Stimulated activated CD4-positive, alpha-beta T cell treated with anti-CD3 and anti-CD28 coated beads, Interleukin-15, amount 100 ng/mL, for 24 hours (primary cell): ENCODE results near the gene OR4K15.
"Not testable (repeated sequence)": the region's sequence is repeated elsewhere in the genome, so short reads cannot be mapped to it uniquely, and the experiment has no call there.

Experiments used
- DNase-seq: peaks from one replicate; pipeline ENCODE4 v3.0.0-alpha.2; 2020

OR4K15 gene

GRCh38 chr14:19975291-19975690 is at the start of gene OR4K15:
Gene OR4K15, plus strand, starts transcription at chr14:19975591. Its CDS starts 0 bp downstream, at chr14:19975591.
- DNase-seq = no peak

DNA sequence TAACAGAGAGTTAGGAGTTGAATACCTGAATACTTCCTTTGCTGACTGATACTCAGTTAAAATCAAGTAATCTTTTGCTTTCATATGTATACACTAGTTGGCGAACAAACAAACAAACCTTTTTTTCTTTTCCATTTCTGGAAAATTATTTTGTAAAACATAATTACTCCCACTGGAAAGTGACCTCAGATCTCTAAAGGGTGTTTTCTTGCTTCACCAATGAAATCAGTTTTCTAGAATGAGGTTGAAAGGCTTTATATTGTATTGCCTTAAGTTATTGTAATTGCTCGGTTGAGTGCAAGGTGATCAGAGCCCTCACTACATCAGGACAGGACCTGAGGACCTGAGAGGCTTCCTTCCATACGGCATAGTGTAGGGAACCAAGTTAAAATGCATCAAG is 44.8 kb upstream of the OR4K15 start, which contains the start of gene OR4K1:
TSS of gene OR4K1 (plus strand) at position 301 of the 400 bp plus-strand sequence. CDS start 4,750 bp downstream, outside the sequence.
- DNase-seq = no peak

GRCh38 chr14:19941668-19942067 is 33.7 kb upstream of the OR4K15 start:
- DNase-seq = no peak

GRCh38 chr14:19947413-19948090 is 27.8 kb upstream of the OR4K15 start:
- DNase-seq = no peak

- no peak for DNase-seq
These were observed 26.2 kb upstream of the OR4K15 start for GRCh38 chr14:19949218-19949617.

- not testable (repeated sequence) for DNase-seq
These were observed 5.7 kb upstream of the OR4K15 start for GRCh38 chr14:19969735-19970134.

DNA sequence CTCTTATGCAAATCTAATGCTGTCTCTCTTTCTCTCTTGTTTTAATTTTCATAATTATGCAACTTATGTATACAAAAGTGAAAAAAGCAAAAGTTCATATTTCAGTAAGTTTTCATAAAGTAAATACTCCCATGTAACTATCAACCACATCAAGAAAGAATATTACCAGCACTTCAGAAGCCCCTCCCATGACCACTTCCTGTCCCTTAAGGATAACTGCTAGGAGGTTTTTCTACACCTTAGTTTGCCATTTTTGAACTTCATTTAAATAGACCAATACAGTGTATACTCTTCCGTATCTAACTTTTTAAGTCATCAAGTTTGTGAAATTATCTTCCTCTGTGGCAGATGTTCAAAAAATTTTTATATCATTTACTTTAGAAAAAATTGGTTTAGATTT is 547 bp upstream of the OR4K15 start:
- no peak for DNase-seq

DNA sequence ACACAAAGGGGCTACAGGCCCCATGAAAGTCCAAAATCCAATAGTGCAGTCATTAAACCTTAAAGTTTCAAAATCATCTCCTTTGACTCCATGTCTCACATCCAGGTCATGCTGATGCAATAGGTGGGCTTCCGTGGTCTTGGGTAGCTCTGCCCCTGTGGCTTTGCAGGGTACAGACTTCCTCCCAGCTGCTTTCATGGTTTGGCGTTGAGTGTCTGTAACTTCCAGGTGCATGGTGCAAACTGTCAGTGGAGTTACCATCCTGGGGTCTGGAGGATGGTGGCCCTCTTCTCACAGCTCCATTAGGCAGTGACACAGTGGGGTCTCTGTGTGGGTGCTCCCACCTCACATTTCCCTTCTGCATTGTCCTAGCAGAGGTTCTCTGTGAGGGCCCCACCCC is 18.0 kb downstream of the OR4K15 start:
- no peak for DNase-seq

GRCh38 chr14:20001863-20002262 is 26.5 kb downstream of the OR4K15 start, which contains the start of gene OR4Q2:
Gene OR4Q2, plus strand, starts transcription at chr14:20002163.
- DNase-seq = no peak

- DNase-seq = no peak
These were observed 26.9 kb downstream of the OR4K15 start for GRCh38 chr14:20002319-20002718.

- DNase-seq = no peak
These were observed 32.8 kb downstream of the OR4K15 start for GRCh38 chr14:20008156-20008555.

DNA sequence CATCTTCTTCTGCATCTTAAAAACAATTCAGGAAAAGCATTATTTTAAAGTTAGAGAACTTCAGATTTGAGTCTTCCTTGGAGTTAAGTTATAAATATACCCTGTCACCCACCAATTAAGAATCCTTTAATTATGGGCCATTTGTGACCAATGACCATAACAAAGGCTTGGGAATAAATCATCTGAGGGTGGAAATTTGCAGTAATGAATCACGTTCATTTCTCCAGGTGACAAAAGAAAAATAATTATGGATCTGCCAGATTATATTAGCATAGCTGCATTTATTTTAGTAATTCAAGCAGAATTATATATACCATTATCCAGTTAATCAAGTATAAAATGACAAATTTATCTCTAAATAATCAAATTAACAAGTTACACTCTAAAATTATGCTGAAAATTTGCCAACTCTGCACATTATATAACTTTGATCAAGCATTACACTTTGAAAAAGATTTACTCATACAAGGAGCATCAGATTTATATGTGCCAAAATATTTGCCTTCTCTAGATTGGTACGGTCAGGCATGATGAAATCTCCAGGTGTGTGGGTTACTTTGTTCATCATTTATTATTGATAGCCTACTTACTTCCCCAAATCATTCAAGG is 44.0 kb downstream of the OR4K15 start, which contains the start of gene OR4K14:
TSS of gene OR4K14 (minus strand) at position 51 of the 609 bp plus-strand sequence. CDS start 4,114 bp downstream, outside the sequence.
- no peak for DNase-seq
